ENCODE results near the gene TP53.
"Not testable (repeated sequence)": the region's sequence is repeated elsewhere in the genome, so short reads cannot be mapped to it uniquely, and the experiment has no call there.

The TP53 gene

GRCh38 chr17:7647018-7647417 is 40.3 kb downstream of the TP53 start:
- Histone ChIP-seq H3K36me3 (ENCODE audit: insufficient read depth, low read length) (no peaks in the 10 kb centered on the region), H3F3A (ENCODE audit: low read depth) (no peaks in the 10 kb centered on the region), H3K9me3 (ENCODE audit: insufficient read depth, low read depth, low read length) (no peaks in the 10 kb centered on the region), H3K4me1 (ENCODE audit: insufficient read depth, low read length, poor library complexity, severe bottlenecking) (no peaks in the 10 kb centered on the region), H3K4me2 (ENCODE audit: low read depth, low read length, poor library complexity, severe bottlenecking) (no peak overlapping the region), H3K9ac (ENCODE audit: low read depth, low read length, poor library complexity, severe bottlenecking) (no peak overlapping the region), H3K4me3 (ENCODE audit: low read length, poor library complexity, severe bottlenecking) (no peak overlapping the region), H3K27me3 (ENCODE audit: insufficient read depth, low read length, poor library complexity, severe bottlenecking) (no peaks in the 10 kb centered on the region), H3K9me2 (replicated peaks; ENCODE audit: low read depth, low read length) (no peaks in the 10 kb centered on the region), H2AFZ (ENCODE audit: low read length) (no peak overlapping the region), H3K79me2 (ENCODE audit: insufficient read depth, low read length) (no peaks in the 10 kb centered on the region), H4K20me1 (ENCODE audit: insufficient read depth, low read length, poor library complexity, severe bottlenecking) (no peaks in the 10 kb centered on the region)
- TF ChIP-seq, protein P1, sequence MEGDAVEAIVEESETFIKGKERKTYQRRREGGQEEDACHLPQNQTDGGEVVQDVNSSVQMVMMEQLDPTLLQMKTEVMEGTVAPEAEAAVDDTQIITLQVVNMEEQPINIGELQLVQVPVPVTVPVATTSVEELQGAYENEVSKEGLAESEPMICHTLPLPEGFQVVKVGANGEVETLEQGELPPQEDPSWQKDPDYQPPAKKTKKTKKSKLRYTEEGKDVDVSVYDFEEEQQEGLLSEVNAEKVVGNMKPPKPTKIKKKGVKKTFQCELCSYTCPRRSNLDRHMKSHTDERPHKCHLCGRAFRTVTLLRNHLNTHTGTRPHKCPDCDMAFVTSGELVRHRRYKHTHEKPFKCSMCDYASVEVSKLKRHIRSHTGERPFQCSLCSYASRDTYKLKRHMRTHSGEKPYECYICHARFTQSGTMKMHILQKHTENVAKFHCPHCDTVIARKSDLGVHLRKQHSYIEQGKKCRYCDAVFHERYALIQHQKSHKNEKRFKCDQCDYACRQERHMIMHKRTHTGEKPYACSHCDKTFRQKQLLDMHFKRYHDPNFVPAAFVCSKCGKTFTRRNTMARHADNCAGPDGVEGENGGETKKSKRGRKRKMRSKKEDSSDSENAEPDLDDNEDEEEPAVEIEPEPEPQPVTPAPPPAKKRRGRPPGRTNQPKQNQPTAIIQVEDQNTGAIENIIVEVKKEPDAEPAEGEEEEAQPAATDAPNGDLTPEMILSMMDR (conservative IDR thresholded peaks at IDR 0.05; ENCODE audit: low read length): no peak
- no peak for TF ChIP-seq EZH2phosphoT487 (IDR thresholded peaks at IDR 0.05; ENCODE audit: borderline replicate concordance)

GRCh38 chr17:7646457-7646856 is 40.8 kb downstream of the TP53 start:
- Histone ChIP-seq H4K20me1 (ENCODE audit: insufficient read depth, low read length, poor library complexity, severe bottlenecking) (no peaks in the 10 kb centered on the region), H3K4me1 (ENCODE audit: insufficient read depth, low read length, poor library complexity, severe bottlenecking) (no peaks in the 10 kb centered on the region), H3K36me3 (ENCODE audit: insufficient read depth, low read length) (no peaks in the 10 kb centered on the region), H3K4me3 (ENCODE audit: low read length, poor library complexity, severe bottlenecking) (no peak overlapping the region), H2AFZ (ENCODE audit: low read length) (no peak overlapping the region), H3K27me3 (ENCODE audit: insufficient read depth, low read length, poor library complexity, severe bottlenecking) (no peaks in the 10 kb centered on the region), H3K9me3 (ENCODE audit: insufficient read depth, low read depth, low read length) (no peaks in the 10 kb centered on the region), H3K9ac (ENCODE audit: low read depth, low read length, poor library complexity, severe bottlenecking) (no peak overlapping the region), H3K9me2 (replicated peaks; ENCODE audit: low read depth, low read length) (no peaks in the 10 kb centered on the region), H3K4me2 (ENCODE audit: low read depth, low read length, poor library complexity, severe bottlenecking) (no peak overlapping the region), H3F3A (ENCODE audit: low read depth) (no peaks in the 10 kb centered on the region), H3K79me2 (ENCODE audit: insufficient read depth, low read length) (no peaks in the 10 kb centered on the region)
- TF ChIP-seq, protein P1 (conservative IDR thresholded peaks at IDR 0.05; ENCODE audit: low read length): no peak
- no peak for TF ChIP-seq EZH2phosphoT487 (IDR thresholded peaks at IDR 0.05; ENCODE audit: borderline replicate concordance)

DNA sequence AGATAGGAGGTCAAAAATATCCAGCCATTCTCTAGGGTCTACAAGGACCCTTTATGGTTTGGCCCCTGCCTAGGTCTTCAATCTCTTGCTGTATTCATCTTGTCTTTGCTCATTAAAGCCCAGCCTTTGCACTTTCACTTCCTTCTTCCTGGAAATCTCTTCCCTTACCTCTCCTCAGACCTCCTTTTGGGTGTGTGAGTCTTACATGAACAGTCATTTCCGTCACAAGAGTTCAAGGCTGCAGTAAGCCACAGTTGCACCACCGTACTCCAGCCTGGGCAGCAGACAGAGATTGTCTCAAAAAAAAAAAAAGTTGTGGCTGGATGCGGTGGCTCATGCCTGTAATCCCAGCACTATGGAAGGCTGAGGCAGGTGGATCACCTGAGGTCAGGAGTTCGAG is 42.5 kb downstream of the TP53 start:
- H3K4me1 ChIP-seq (ENCODE audit: insufficient read depth, low read length, poor library complexity, severe bottlenecking): no peaks in the 10 kb centered on the region
- no peaks in the 10 kb centered on the region for H4K20me1 ChIP-seq (ENCODE audit: insufficient read depth, low read length, poor library complexity, severe bottlenecking)
- H3F3A ChIP-seq (ENCODE audit: low read depth): no peaks in the 10 kb centered on the region
- TF ChIP-seq, protein P1 (conservative IDR thresholded peaks at IDR 0.05; ENCODE audit: low read length): no peak
- no peak for TF ChIP-seq EZH2phosphoT487 (IDR thresholded peaks at IDR 0.05; ENCODE audit: borderline replicate concordance)
- H3K9me2 ChIP-seq (replicated peaks; ENCODE audit: low read depth, low read length): no peaks in the 10 kb centered on the region
- no peak overlapping the region for H3K4me3 ChIP-seq (ENCODE audit: low read length, poor library complexity, severe bottlenecking)
- H3K9me3 ChIP-seq (ENCODE audit: insufficient read depth, low read depth, low read length): no peaks in the 10 kb centered on the region
- no peaks in the 10 kb centered on the region for H3K36me3 ChIP-seq (ENCODE audit: insufficient read depth, low read length)
- no peak overlapping the region for H3K4me2 ChIP-seq (ENCODE audit: low read depth, low read length, poor library complexity, severe bottlenecking)
- no peaks in the 10 kb centered on the region for H3K27me3 ChIP-seq (ENCODE audit: insufficient read depth, low read length, poor library complexity, severe bottlenecking)
- H2AFZ ChIP-seq (ENCODE audit: low read length): no peak overlapping the region
- H3K79me2 ChIP-seq (ENCODE audit: insufficient read depth, low read length): no peaks in the 10 kb centered on the region
- no peak overlapping the region for H3K9ac ChIP-seq (ENCODE audit: low read depth, low read length, poor library complexity, severe bottlenecking)

- H3K27me3 ChIP-seq (ENCODE audit: insufficient read depth, low read length, poor library complexity, severe bottlenecking); H3K4me3 ChIP-seq (ENCODE audit: low read length, poor library complexity, severe bottlenecking); H3K4me1 ChIP-seq (ENCODE audit: insufficient read depth, low read length, poor library complexity, severe bottlenecking); H4K20me1 ChIP-seq (ENCODE audit: insufficient read depth, low read length, poor library complexity, severe bottlenecking); H3K79me2 ChIP-seq (ENCODE audit: insufficient read depth, low read length); H3K36me3 ChIP-seq (ENCODE audit: insufficient read depth, low read length); H3K9me2 ChIP-seq (replicated peaks; ENCODE audit: low read depth, low read length); H3K9ac ChIP-seq (ENCODE audit: low read depth, low read length, poor library complexity, severe bottlenecking); H3K9me3 ChIP-seq (ENCODE audit: insufficient read depth, low read depth, low read length); H2AFZ ChIP-seq (ENCODE audit: low read length); H3F3A ChIP-seq (ENCODE audit: low read depth); H3K4me2 ChIP-seq (ENCODE audit: low read depth, low read length, poor library complexity, severe bottlenecking): not testable (repeated sequence)
Observed at GRCh38 chr17:7641635-7642034, 45.7 kb downstream of the TP53 start.
